Smooth muscle cell (in vitro differentiated cells): ENCODE data around the gene INO80B. TPM values are rescaled to one million over a fixed set of nuclear protein-coding genes. Genes with fewer than 3 reads are reported as not detected.

Source experiments
- DNase-seq: peaks from one replicate; lab custom pipeline; 2025; ENCODE audit not compliant: unreplicated experiment; lab: John Stamatoyannopoulos, UW
- H2AFZ ChIP-seq: fragments of 200-600 bp; sonication (generic); 2 replicates; pipeline ENCODE4 v1.6.0; 2016; ENCODE audit warnings: antibody characterized with exemption, low read depth, mild to moderate bottlenecking
- H3F3A ChIP-seq: fragments of 200-600 bp; sonication (generic); 2 replicates; pipeline ENCODE4 v1.6.0; 2017; ENCODE audit warnings: antibody characterized with exemption, low read depth
- H3K27ac ChIP-seq: fragments of 200-600 bp; sonication (generic); 2 replicates; pipeline ENCODE4 v1.5.1; 2016; ENCODE audit warnings: low read depth, mild to moderate bottlenecking
- H3K27me3 ChIP-seq: fragments of 200-600 bp; sonication (generic); 2 replicates; pipeline ENCODE4 v1.6.1; 2016; ENCODE audit warnings: low read depth, mild to moderate bottlenecking
- H3K36me3 ChIP-seq: fragments of 200-600 bp; sonication (generic); 2 replicates; pipeline ENCODE4 v1.5.1; 2016; ENCODE audit warnings: low read depth
- H3K4me1 ChIP-seq: fragments of 200-600 bp; sonication (generic); 2 replicates; pipeline ENCODE4 v1.5.1; 2016; ENCODE audit warnings: low read depth
- H3K4me2 ChIP-seq: fragments of 200-600 bp; sonication (generic); 2 replicates; pipeline ENCODE4 v1.6.0; 2016; ENCODE audit warnings: mild to moderate bottlenecking
- H3K4me3 ChIP-seq: fragments of 200-600 bp; sonication (generic); 2 replicates; pipeline ENCODE4 v1.5.1; 2016; ENCODE audit warnings: mild to moderate bottlenecking
- H3K79me2 ChIP-seq: fragments of 200-600 bp; sonication (generic); 2 replicates; pipeline ENCODE4 v1.6.0; 2016; ENCODE audit warnings: low read depth, mild to moderate bottlenecking
- H3K9ac ChIP-seq: fragments of 200-600 bp; sonication (generic); 2 replicates; pipeline ENCODE4 v1.6.0; 2016; ENCODE audit warnings: low read depth
- H3K9me3 ChIP-seq: fragments of 200-600 bp; sonication (generic); replicated peaks from 2 replicates; pipeline ENCODE4 v1.5.1; 2016; ENCODE audit warnings: low read depth
- H4K20me1 ChIP-seq: fragments of 200-600 bp; sonication (generic); 2 replicates; pipeline ENCODE4 v1.6.0; 2016; ENCODE audit warnings: low read depth
- WGBS: methylation state at CpG from one replicate; pipeline ENCODE4 v1.1.7; 2016; ENCODE audit warnings: low lambda C conversion rate; 5-methylcytosine and 5-hydroxymethylcytosine counted together
- polyA plus RNA-seq: library from polyadenylated mRNA; unstranded; fragments of >200 nt; fragmentation: Nextera tagmentation; extraction: Ambion mirVana; gene quantifications from 2 replicates; pipeline ENCODE4 v1.2.1, GENCODE V29; 2016
- total RNA-seq: library from RNA; depleted of rRNA; stranded (reverse); fragments of >200 nt; gene quantifications from 2 replicates; pipeline ENCODE4 v1.2.3, GENCODE V29; 2014
- TF ChIP-seq, protein P1 (sequence below): fragments of 200-600 bp; sonication (generic); IDR thresholded peaks from 2 replicates; pipeline ENCODE4 v1.5.1; 2017; ENCODE audit warnings: borderline replicate concordance, mild to moderate bottlenecking, antibody characterized with exemption; ENCODE audit not compliant: insufficient read depth, poor library complexity, severe bottlenecking

The INO80B gene
- total and polyA plus RNA-seq, 2 experiments from 2014 or later = 4.7 to 10.4 TPM

DNA sequence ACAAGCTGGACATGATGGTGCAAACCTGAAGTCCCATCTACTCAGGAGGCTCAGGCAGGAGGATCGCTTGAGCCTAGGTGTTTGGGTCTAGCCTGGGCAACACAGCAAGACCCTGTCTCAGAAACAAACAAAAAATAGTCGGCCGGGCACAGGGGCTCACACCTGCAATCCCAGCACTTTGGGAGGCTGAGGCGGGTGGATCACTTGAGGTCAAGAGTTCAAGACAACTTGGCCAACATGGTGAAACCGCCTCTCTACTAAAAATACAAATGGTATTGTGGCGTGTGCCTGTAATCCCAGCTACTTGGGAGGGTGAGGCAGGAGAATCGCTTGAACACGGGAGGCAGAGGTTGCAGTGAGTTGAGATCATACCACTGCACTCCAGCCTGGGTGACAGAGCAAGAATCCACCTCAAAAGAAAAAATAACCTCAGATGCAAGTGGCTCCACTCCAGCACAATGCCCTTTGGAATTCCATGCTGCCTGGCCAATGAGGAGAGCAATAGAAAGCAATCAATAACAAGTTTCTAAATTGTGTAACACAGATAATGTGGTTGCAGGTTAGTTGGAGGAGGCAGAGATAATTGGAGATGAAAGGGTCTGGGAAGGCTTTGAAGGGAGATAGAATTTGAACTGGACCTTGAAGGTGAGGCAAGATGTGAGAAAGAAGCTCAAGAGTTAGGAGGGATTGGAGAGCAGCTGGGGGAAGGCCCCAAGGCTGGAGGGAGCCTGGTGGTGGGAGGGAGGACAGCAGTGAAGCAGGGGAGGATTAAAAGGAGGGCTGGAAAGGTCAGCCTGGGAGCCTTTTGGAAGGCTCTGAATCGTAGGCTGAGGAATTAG lies 34.0 kb downstream of the INO80B start:
- Histone ChIP-seq H3K27me3 (no peaks in the 10 kb centered on the region), H3K4me1 (no peaks in the 10 kb centered on the region), H3F3A (no peaks in the 10 kb centered on the region), H3K79me2 (peaks cover 12% of the 10 kb centered on the region), H3K27ac (no peak overlapping the region), H3K4me2 (no peak overlapping the region), H2AFZ (no peak overlapping the region), H3K9me3 (no peaks in the 10 kb centered on the region), H4K20me1 (no peaks in the 10 kb centered on the region), H3K4me3 (no peak overlapping the region), H3K36me3 (no peaks in the 10 kb centered on the region), H3K9ac (no peak overlapping the region)
- 92% methylated on average over 9 of the region's 9 CpGs for WGBS
- TF ChIP-seq, protein P1, sequence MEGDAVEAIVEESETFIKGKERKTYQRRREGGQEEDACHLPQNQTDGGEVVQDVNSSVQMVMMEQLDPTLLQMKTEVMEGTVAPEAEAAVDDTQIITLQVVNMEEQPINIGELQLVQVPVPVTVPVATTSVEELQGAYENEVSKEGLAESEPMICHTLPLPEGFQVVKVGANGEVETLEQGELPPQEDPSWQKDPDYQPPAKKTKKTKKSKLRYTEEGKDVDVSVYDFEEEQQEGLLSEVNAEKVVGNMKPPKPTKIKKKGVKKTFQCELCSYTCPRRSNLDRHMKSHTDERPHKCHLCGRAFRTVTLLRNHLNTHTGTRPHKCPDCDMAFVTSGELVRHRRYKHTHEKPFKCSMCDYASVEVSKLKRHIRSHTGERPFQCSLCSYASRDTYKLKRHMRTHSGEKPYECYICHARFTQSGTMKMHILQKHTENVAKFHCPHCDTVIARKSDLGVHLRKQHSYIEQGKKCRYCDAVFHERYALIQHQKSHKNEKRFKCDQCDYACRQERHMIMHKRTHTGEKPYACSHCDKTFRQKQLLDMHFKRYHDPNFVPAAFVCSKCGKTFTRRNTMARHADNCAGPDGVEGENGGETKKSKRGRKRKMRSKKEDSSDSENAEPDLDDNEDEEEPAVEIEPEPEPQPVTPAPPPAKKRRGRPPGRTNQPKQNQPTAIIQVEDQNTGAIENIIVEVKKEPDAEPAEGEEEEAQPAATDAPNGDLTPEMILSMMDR = no peak
- DNase-seq = no peak

DNA sequence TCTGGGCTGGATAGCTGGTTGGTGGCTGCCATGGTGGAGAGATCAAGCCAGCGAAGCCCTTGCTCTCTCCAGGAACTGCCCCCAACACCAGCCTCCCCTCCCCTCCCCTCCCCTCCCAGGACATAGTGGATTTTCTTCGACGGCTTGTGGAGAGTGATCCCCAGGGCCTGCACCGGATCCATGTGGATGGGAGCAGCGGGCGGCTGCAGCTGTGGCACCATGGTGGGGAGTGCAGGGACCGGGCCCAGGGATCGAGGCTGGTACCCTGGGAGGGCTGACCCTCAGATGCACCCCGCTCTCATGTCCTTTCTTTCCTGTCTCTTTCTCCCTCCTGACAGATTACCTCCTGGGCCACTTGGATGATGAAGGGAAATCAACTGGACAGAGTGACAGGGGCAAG lies 35.0 kb downstream of the INO80B start:
- DNase-seq = no peak
- Histone ChIP-seq H3K4me2 (no peak overlapping the region), H3K27me3 (no peaks in the 10 kb centered on the region), H2AFZ (no peak overlapping the region), H3K36me3 (no peaks in the 10 kb centered on the region), H3K27ac (no peak overlapping the region), H3K9me3 (no peaks in the 10 kb centered on the region), H3K9ac (no peak overlapping the region), H3K4me3 (no peak overlapping the region), H4K20me1 (no peaks in the 10 kb centered on the region), H3K79me2 (peaks cover 2% of the 10 kb centered on the region), H3K4me1 (no peaks in the 10 kb centered on the region), H3F3A (no peaks in the 10 kb centered on the region)
- 97% methylated on average over 8 of the region's 9 CpGs for WGBS
- TF ChIP-seq, protein P1 = no peak

DNA sequence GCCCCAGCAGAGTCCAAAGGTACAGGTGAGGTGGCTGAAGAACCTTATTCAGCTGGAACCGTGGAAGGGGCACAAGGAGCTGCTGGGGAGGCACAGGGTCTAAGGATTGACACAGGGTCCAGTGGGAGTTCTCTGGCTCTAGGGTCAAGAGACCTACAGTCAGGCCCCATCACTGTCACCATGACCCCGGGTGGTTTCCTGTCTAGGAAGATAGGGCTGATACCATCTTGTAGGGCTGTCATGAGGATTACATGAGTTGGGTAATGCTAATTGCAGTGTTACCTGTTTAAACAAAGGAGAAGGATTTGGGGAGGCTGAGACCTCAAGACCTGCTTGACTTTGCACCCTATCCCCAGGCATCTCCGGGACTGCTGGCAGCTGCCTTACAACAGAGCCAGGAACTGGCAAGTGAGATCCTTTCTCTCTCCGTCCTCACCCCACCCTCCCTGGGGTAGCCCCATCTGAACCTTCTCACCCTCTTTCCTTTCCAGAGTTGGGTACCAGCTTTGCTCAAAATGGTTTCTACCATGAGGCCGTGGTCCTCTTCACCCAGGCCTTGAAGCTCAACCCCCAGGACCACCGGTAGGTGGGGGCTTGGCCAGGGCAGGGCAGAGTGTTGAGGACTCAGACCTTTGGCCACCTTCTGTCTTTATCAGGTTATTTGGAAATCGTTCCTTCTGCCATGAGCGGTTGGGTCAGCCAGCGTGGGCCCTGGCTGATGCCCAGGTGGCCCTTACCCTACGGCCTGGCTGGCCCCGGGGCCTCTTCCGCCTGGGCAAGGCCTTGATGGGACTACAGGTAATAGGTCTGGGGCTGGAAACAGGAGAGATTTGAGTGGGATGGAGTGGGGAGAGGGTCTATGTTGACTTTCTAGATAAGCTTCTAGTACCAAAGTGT lies 37.0 kb downstream of the INO80B start:
- no peak for DNase-seq
- no peaks in the 10 kb centered on the region for H3K36me3 ChIP-seq
- H3K9ac ChIP-seq = no peak overlapping the region
- no peaks in the 10 kb centered on the region for H3K4me1 ChIP-seq
- H3K4me2 ChIP-seq = no peak overlapping the region
- H3K9me3 ChIP-seq = no peaks in the 10 kb centered on the region
- H2AFZ ChIP-seq = no peak overlapping the region
- 95% methylated on average over 12 of the region's 12 CpGs for WGBS
- peaks cover 2% of the 10 kb centered on the region for H3K27me3 ChIP-seq
- H3K27ac ChIP-seq = no peak overlapping the region
- H3F3A ChIP-seq = peaks cover 5% of the 10 kb centered on the region
- no peaks in the 10 kb centered on the region for H3K79me2 ChIP-seq
- H3K4me3 ChIP-seq = no peak overlapping the region
- TF ChIP-seq, protein P1 = no peak
- H4K20me1 ChIP-seq = no peaks in the 10 kb centered on the region
